Measurements from ENCODE around the gene ANKRD13C.
"Not testable (repeated sequence)": the region's sequence is repeated elsewhere in the genome, so short reads cannot be mapped to it uniquely, and the experiment has no call there.

ANKRD13C gene

GRCh38 chr1:70354332-70355110 lies at the start of gene ANKRD13C:
TSS of gene ANKRD13C (minus strand) at chr1:70354722. CDS start at chr1:70354408, 314 bp downstream.
- peak; percentile 92 for DNase-seq (ENCODE audit: low spot score)

GRCh38 chr1:70403759-70404158 lies 49.2 kb upstream of the ANKRD13C start:
- DNase-seq (ENCODE audit: low spot score) = no peak

- no peak for DNase-seq (ENCODE audit: low spot score)
These were observed 47.5 kb upstream of the ANKRD13C start for GRCh38 chr1:70401974-70402373.

- DNase-seq (ENCODE audit: low spot score) = no peak
These were observed 45.8 kb upstream of the ANKRD13C start for GRCh38 chr1:70400335-70400734.

- no peak for DNase-seq (ENCODE audit: low spot score)
These were observed 42.5 kb upstream of the ANKRD13C start for GRCh38 chr1:70397013-70397412.

- DNase-seq (ENCODE audit: low spot score) = no peak
These were observed 42.1 kb upstream of the ANKRD13C start for GRCh38 chr1:70396607-70397006.

- DNase-seq (ENCODE audit: low spot score) = no peak
These were observed 38.1 kb upstream of the ANKRD13C start for GRCh38 chr1:70392626-70393025.

- DNase-seq (ENCODE audit: low spot score) = no peak
These were observed 33.0 kb upstream of the ANKRD13C start for GRCh38 chr1:70387507-70387906.

- no peak for DNase-seq (ENCODE audit: low spot score)
These were observed 31.6 kb upstream of the ANKRD13C start for GRCh38 chr1:70386121-70386520.

- DNase-seq (ENCODE audit: low spot score) = no peak
These were observed 31.0 kb upstream of the ANKRD13C start for GRCh38 chr1:70385477-70385876.

- no peak for DNase-seq (ENCODE audit: low spot score)
These were observed 30.0 kb upstream of the ANKRD13C start for GRCh38 chr1:70384542-70384941.

GRCh38 chr1:70383483-70383882 lies 29.0 kb upstream of the ANKRD13C start:
- DNase-seq (ENCODE audit: low spot score) = no peak

GRCh38 chr1:70382682-70383081 lies 28.2 kb upstream of the ANKRD13C start:
- no peak for DNase-seq (ENCODE audit: low spot score)

GRCh38 chr1:70376196-70376595 lies 21.7 kb upstream of the ANKRD13C start:
- no peak for DNase-seq (ENCODE audit: low spot score)

- DNase-seq (ENCODE audit: low spot score) = not testable (repeated sequence)
These were observed 19.1 kb upstream of the ANKRD13C start for GRCh38 chr1:70373580-70373979.

- DNase-seq (ENCODE audit: low spot score) = no peak
These were observed 17.9 kb upstream of the ANKRD13C start for GRCh38 chr1:70372426-70372825.

GRCh38 chr1:70371586-70371985 lies 17.1 kb upstream of the ANKRD13C start:
- DNase-seq (ENCODE audit: low spot score) = not testable (repeated sequence)

GRCh38 chr1:70367397-70367796 lies 12.9 kb upstream of the ANKRD13C start:
- DNase-seq (ENCODE audit: low spot score) = not testable (repeated sequence)

- not testable (repeated sequence) for DNase-seq (ENCODE audit: low spot score)
These were observed 12.5 kb upstream of the ANKRD13C start for GRCh38 chr1:70366997-70367396.

GRCh38 chr1:70366425-70366952 lies 12.0 kb upstream of the ANKRD13C start:
- not testable (repeated sequence) for DNase-seq (ENCODE audit: low spot score)

- no peak for DNase-seq (ENCODE audit: low spot score)
These were observed 9.9 kb upstream of the ANKRD13C start for GRCh38 chr1:70364439-70364838.

GRCh38 chr1:70361727-70362398 lies 7.3 kb upstream of the ANKRD13C start:
- DNase-seq (ENCODE audit: low spot score) = no peak

- no peak for DNase-seq (ENCODE audit: low spot score)
These were observed 5.8 kb upstream of the ANKRD13C start for GRCh38 chr1:70360321-70360720.
